DOHH2 (cell line): ENCODE data around the gene GPR183.

Source experiments
- H3F3A ChIP-seq: fragments of 200-600 bp; sonication (generic), shearing (Covaris generic); 2 replicates; pipeline ENCODE4 v1.6.0; 2016; ENCODE audit warnings: antibody characterized with exemption, mild to moderate bottlenecking; ENCODE audit not compliant: control insufficient read depth, insufficient read depth
- H3K27ac ChIP-seq: fragments of 200-600 bp; sonication (generic); 2 replicates; pipeline ENCODE4 v1.5.1; 2014; ENCODE audit warnings: low read depth, mild to moderate bottlenecking, low read length, moderate library complexity
- H3K27me3 ChIP-seq: fragments of 200-600 bp; sonication (generic); 2 replicates; pipeline ENCODE4 v1.6.1; 2014; ENCODE audit warnings: mild to moderate bottlenecking, low read length, mixed read lengths; ENCODE audit not compliant: control insufficient read depth
- H3K36me3 ChIP-seq: fragments of 200-600 bp; sonication (generic); 2 replicates; pipeline ENCODE4 v1.6.1; 2014; ENCODE audit warnings: mild to moderate bottlenecking, low read length, moderate library complexity, mixed read lengths; ENCODE audit not compliant: control insufficient read depth
- H3K4me1 ChIP-seq: fragments of 200-600 bp; sonication (generic); 2 replicates; pipeline ENCODE4 v1.6.1; 2014; ENCODE audit warnings: mild to moderate bottlenecking, low read length, mixed read lengths; ENCODE audit not compliant: control insufficient read depth
- H3K4me2 ChIP-seq: fragments of 200-600 bp; sonication (generic); 2 replicates; pipeline ENCODE4 v1.6.0; 2014; ENCODE audit warnings: mild to moderate bottlenecking, low read length, moderate library complexity
- H3K4me3 ChIP-seq: fragments of 200-600 bp; sonication (generic); 2 replicates; pipeline ENCODE4 v1.5.1; 2014; ENCODE audit warnings: mild to moderate bottlenecking, low read length, mixed read lengths
- H3K79me2 ChIP-seq: fragments of 200-600 bp; sonication (generic); 2 replicates; pipeline ENCODE4 v1.6.1; 2014; ENCODE audit warnings: mild to moderate bottlenecking, low read length, mixed read lengths; ENCODE audit not compliant: control insufficient read depth
- H3K9me2 ChIP-seq: fragments of 200-600 bp; sonication (generic); replicated peaks from 2 replicates; pipeline ENCODE4 v1.6.1; 2014; ENCODE audit warnings: mild to moderate bottlenecking, low read length, mixed read lengths; ENCODE audit not compliant: control insufficient read depth
- H3K9me3 ChIP-seq: fragments of 200-600 bp; sonication (generic); 2 replicates; pipeline ENCODE4 v1.6.1; 2014; ENCODE audit warnings: antibody characterized with exemption, low read length, mixed read lengths; ENCODE audit not compliant: control insufficient read depth, insufficient read depth
- H4K20me1 ChIP-seq: fragments of 200-600 bp; sonication (generic); 2 replicates; pipeline ENCODE4 v1.6.0; 2014; ENCODE audit warnings: low read depth, mild to moderate bottlenecking, antibody characterized with exemption, low read length, moderate library complexity; ENCODE audit not compliant: control insufficient read depth, insufficient read depth
- EZH2phosphoT487 ChIP-seq: fragments of 200-600 bp; sonication (generic); IDR thresholded peaks from 2 replicates; pipeline ENCODE4 v1.6.1; 2017; ENCODE audit warnings: borderline replicate concordance, mild to moderate bottlenecking, antibody characterized with exemption, low read length, moderate library complexity, mixed read lengths
- TF ChIP-seq, protein P1 (sequence below): fragments of 200-600 bp; sonication (generic); IDR thresholded peaks from one replicate; pipeline ENCODE4 v1.5.1; 2014; ENCODE audit warnings: antibody characterized with exemption, mild to moderate bottlenecking, low read depth, low read length; ENCODE audit not compliant: poor library complexity, severe bottlenecking

Gene GPR183

DNA sequence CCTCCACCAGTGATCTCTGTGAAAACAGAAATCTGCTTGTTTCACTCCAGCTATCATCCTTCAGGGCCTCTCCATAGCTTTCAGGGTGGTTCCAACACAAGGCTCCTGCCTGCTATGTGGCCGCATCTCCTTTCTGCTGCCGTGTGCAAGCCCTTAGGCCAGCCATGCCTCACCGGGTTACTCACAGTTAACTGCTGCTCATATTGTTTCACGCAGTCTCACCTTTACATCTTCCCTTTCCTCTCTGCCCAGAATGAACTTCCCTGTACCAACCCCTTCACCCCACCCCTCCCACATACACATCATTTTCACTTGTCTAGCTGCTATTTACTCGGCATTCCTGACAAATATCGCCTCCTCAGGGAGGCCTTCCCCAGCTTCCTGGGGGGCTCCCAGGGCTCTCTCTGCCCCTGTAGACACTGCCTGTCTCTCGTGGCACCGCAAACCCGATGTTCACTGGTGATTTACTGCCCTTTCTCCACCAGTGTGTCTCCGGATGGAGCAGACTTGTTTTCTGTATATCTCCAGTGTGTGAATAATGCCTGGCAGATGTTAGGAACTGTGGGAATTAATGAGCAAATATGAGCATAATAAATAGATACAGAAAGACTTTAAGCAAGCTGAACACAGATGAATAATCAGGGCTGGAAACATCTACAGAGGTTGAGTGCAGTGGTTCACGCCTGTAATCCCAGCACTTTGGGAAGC is 39.3 kb upstream of the GPR183 start:
- Histone ChIP-seq H3F3A (no peaks in the 10 kb centered on the region), H3K79me2 (no peaks in the 10 kb centered on the region), H3K27me3 (no peaks in the 10 kb centered on the region), H3K4me3 (no peak overlapping the region), H3K27ac (no peak overlapping the region), H3K4me1 (no peaks in the 10 kb centered on the region), H4K20me1 (no peaks in the 10 kb centered on the region), H3K9me2 (no peaks in the 10 kb centered on the region), H3K4me2 (no peak overlapping the region), H3K36me3 (peaks cover 23% of the 10 kb centered on the region), H3K9me3 (no peaks in the 10 kb centered on the region)
- TF ChIP-seq EZH2phosphoT487, result no peak
- TF ChIP-seq, protein P1, sequence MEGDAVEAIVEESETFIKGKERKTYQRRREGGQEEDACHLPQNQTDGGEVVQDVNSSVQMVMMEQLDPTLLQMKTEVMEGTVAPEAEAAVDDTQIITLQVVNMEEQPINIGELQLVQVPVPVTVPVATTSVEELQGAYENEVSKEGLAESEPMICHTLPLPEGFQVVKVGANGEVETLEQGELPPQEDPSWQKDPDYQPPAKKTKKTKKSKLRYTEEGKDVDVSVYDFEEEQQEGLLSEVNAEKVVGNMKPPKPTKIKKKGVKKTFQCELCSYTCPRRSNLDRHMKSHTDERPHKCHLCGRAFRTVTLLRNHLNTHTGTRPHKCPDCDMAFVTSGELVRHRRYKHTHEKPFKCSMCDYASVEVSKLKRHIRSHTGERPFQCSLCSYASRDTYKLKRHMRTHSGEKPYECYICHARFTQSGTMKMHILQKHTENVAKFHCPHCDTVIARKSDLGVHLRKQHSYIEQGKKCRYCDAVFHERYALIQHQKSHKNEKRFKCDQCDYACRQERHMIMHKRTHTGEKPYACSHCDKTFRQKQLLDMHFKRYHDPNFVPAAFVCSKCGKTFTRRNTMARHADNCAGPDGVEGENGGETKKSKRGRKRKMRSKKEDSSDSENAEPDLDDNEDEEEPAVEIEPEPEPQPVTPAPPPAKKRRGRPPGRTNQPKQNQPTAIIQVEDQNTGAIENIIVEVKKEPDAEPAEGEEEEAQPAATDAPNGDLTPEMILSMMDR, result no peak

DNA sequence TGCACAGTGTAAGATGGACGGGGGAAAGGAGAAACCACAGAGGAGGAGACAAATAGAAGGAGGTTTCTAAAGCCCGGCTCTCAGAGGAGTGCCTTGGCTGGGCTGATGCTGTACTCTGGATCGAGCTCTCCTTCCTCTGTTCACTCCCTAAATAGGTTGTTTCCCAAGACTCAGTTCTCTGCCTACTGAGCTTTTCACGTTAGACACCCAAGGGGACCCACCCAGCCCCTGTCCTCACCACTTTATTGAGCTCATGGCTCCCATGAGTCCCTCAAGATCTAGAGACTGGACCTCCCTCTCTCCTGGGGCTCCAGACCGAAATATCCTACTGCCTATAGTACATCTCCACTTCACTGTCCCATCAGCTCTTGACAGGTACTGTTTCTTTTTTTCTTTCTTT is 38.1 kb upstream of the GPR183 start:
- H3K4me3 ChIP-seq, result no peak overlapping the region
- no peaks in the 10 kb centered on the region for H3K27me3 ChIP-seq
- no peaks in the 10 kb centered on the region for H3K4me1 ChIP-seq
- peaks cover 33% of the 10 kb centered on the region for H3K36me3 ChIP-seq
- H3K9me2 ChIP-seq, result no peaks in the 10 kb centered on the region
- H3F3A ChIP-seq, result no peaks in the 10 kb centered on the region
- no peak overlapping the region for H3K4me2 ChIP-seq
- no peaks in the 10 kb centered on the region for H3K79me2 ChIP-seq
- no peaks in the 10 kb centered on the region for H3K9me3 ChIP-seq
- H4K20me1 ChIP-seq, result no peaks in the 10 kb centered on the region
- no peak overlapping the region for H3K27ac ChIP-seq
- TF ChIP-seq, protein P1, result no peak
- TF ChIP-seq EZH2phosphoT487, result no peak

DNA sequence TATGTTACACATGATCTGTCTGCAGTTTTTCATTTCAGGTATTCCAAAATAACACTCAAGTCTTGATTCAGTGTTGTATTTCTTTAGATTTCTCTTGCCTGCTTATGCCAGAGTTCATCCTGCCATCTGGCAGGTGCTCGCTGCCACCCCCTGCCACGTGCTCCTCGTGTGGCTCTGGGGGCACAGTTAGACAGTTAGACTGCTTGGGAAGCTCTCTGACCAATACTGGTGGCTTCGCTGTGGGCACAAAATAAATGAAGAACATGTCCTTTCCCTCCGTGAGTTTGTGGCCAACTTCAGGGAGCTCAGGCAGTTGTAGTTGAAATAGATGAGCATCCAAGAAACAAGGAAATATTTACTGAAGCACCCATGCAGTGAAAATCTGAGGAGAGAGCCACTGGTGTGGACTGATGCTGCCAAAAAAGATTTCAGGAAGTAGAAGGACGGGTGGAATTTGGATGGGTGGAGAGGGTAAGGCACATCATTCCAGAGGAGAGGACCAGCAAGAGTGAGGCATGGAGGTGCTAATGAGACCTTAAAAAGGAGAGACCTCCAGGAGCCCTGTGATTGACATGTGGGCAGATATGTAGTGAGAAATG is 37.5 kb upstream of the GPR183 start:
- TF ChIP-seq, protein P1, result no peak
- TF ChIP-seq EZH2phosphoT487, result no peak
- H3K36me3 ChIP-seq, result peaks cover 35% of the 10 kb centered on the region
- H3K27me3 ChIP-seq, result no peaks in the 10 kb centered on the region
- H3F3A ChIP-seq, result no peaks in the 10 kb centered on the region
- no peak overlapping the region for H3K4me2 ChIP-seq
- H3K9me2 ChIP-seq, result no peaks in the 10 kb centered on the region
- no peaks in the 10 kb centered on the region for H3K9me3 ChIP-seq
- H3K27ac ChIP-seq, result no peak overlapping the region
- no peaks in the 10 kb centered on the region for H4K20me1 ChIP-seq
- no peaks in the 10 kb centered on the region for H3K79me2 ChIP-seq
- H3K4me1 ChIP-seq, result no peaks in the 10 kb centered on the region
- H3K4me3 ChIP-seq, result no peak overlapping the region
